Neural cell (in vitro differentiated cells): ENCODE results near the gene SLC13A2. TPM values are rescaled to one million over a fixed set of nuclear protein-coding genes. Genes with fewer than 3 reads are reported as not detected.

ENCODE experiments used
- H2AFZ ChIP-seq: fragments of 200-600, 300-800 bp; sonication (generic), shearing (Covaris generic); 2 replicates; pipeline ENCODE4 v1.6.0; 2014; ENCODE audit warnings: low read depth, mild to moderate bottlenecking, antibody characterized with exemption, low read length, moderate library complexity
- H3F3A ChIP-seq: fragments of 200-600 bp; shearing (Covaris generic); 2 replicates; pipeline ENCODE4 v1.6.1; 2016; ENCODE audit warnings: mild to moderate bottlenecking, moderate library complexity, mixed read lengths, antibody characterized with exemption, low read length; ENCODE audit not compliant: insufficient read depth, poor library complexity, severe bottlenecking
- H3K27ac ChIP-seq: fragments of 200-600, 300-800 bp; sonication (generic), shearing (Covaris generic); 2 replicates; pipeline ENCODE4 v1.5.1; 2014; ENCODE audit warnings: mild to moderate bottlenecking, low read length, moderate library complexity
- H3K27me3 ChIP-seq: fragments of 300-800, 200-600 bp; sonication (generic), shearing (Covaris generic); 2 replicates; pipeline ENCODE4 v1.6.0; 2014; ENCODE audit warnings: mild to moderate bottlenecking, low read depth, low read length, moderate library complexity; ENCODE audit not compliant: insufficient read depth
- H3K36me3 ChIP-seq: fragments of 300-800, 200-600 bp; sonication (generic), shearing (Covaris generic); 2 replicates; pipeline ENCODE4 v1.5.1; 2014; ENCODE audit warnings: mild to moderate bottlenecking, antibody characterized with exemption, low read length, moderate library complexity; ENCODE audit not compliant: insufficient read depth
- H3K4me2 ChIP-seq: fragments of 300-800, 200-600 bp; sonication (generic), shearing (Covaris generic); 2 replicates; pipeline ENCODE4 v1.6.0; 2014; ENCODE audit warnings: mild to moderate bottlenecking, low read length
- H3K4me3 ChIP-seq: fragments of 300-800, 200-600 bp; sonication (generic), shearing (Covaris generic); 2 replicates; pipeline ENCODE4 v1.5.1; 2014; ENCODE audit warnings: mild to moderate bottlenecking, low read length, moderate library complexity
- H3K79me2 ChIP-seq: fragments of 200-600 bp; shearing (Covaris generic); replicated peaks from 2 replicates; pipeline ENCODE4 v1.6.0; 2014; ENCODE audit warnings: mild to moderate bottlenecking, low read length, moderate library complexity; ENCODE audit not compliant: insufficient read depth
- H3K9ac ChIP-seq: fragments of 300-800, 200-600 bp; sonication (generic), shearing (Covaris generic); 2 replicates; pipeline ENCODE4 v1.6.1; 2016; ENCODE audit warnings: mild to moderate bottlenecking, low read length, mixed read lengths
- H3K9me2 ChIP-seq: fragments of 200-600 bp; shearing (Covaris generic); 2 replicates; pipeline ENCODE4 v1.6.1; 2016; ENCODE audit warnings: mild to moderate bottlenecking, low read length, mixed read lengths; ENCODE audit not compliant: insufficient read depth
- H3K9me3 ChIP-seq: fragments of 200-600, 300-800 bp; sonication (generic), shearing (Covaris generic); 2 replicates; pipeline ENCODE4 v1.6.1; 2016; ENCODE audit warnings: mild to moderate bottlenecking, mixed run types, low read length, moderate library complexity, mixed read lengths
- H4K20me1 ChIP-seq: fragments of 200-600 bp; shearing (Covaris generic); 2 replicates; pipeline ENCODE4 v1.6.1; 2016; ENCODE audit warnings: mild to moderate bottlenecking, mixed run types; ENCODE audit not compliant: insufficient read depth
- EP300 ChIP-seq: fragments of 450-650 bp; conservative IDR thresholded peaks from 2 replicates; pipeline ENCODE4 v1.6.1; 2014; ENCODE audit warnings: antibody characterized with exemption, mild to moderate bottlenecking, moderate library complexity; ENCODE audit not compliant: poor library complexity, severe bottlenecking
- EZH2 ChIP-seq: fragments of 200-600, 300-800 bp; shearing (Covaris generic), sonication (generic); IDR thresholded peaks from 2 replicates; pipeline ENCODE4 v1.6.1; 2014; ENCODE audit warnings: antibody characterized with exemption, low read length, borderline replicate concordance, mild to moderate bottlenecking; ENCODE audit not compliant: insufficient read depth, poor library complexity, severe bottlenecking
- MXI1 ChIP-seq: fragments of 450-650 bp; conservative IDR thresholded peaks from 2 replicates; pipeline ENCODE4 v1.6.1; 2014; ENCODE audit warnings: antibody characterized with exemption, mild to moderate bottlenecking; ENCODE audit not compliant: poor library complexity, severe bottlenecking
- POLR2AphosphoS5 ChIP-seq: IDR thresholded peaks from 2 replicates; pipeline ENCODE4 v1.6.1; 2012
- RAD21 ChIP-seq: fragments of 450-650 bp; conservative IDR thresholded peaks from 2 replicates; pipeline ENCODE4 v1.6.1; 2014; ENCODE audit warnings: antibody characterized with exemption, mild to moderate bottlenecking, moderate library complexity
- SMC3 ChIP-seq: fragments of 450-650 bp; conservative IDR thresholded peaks from 2 replicates; pipeline ENCODE4 v1.6.1; 2014; ENCODE audit warnings: antibody characterized with exemption, mild to moderate bottlenecking, moderate library complexity; ENCODE audit not compliant: poor library complexity
- TAF1 ChIP-seq: IDR thresholded peaks from 2 replicates; pipeline ENCODE4 v1.6.1; 2012; ENCODE audit warnings: low read depth
- polyA plus RNA-seq: library from polyadenylated mRNA; depleted of rRNA; stranded (reverse); fragments of >200 nt; gene quantifications from 2 replicates; pipeline ENCODE4 v1.2.3, GENCODE V29; 2014
- TF ChIP-seq, protein P1 (sequence below): IDR thresholded peaks from 2 replicates; pipeline ENCODE4 v1.6.1; 2012; ENCODE audit warnings: borderline replicate concordance
- TF ChIP-seq, protein P2 (sequence below): fragments of 450-650 bp; IDR thresholded peaks from 2 replicates; pipeline ENCODE4 v1.5.1; 2014; ENCODE audit warnings: antibody characterized with exemption, mild to moderate bottlenecking, moderate library complexity; ENCODE audit not compliant: poor library complexity, severe bottlenecking

SLC13A2 gene
- polyA plus RNA-seq, 1 donor from 2014 or later = not detected

DNA sequence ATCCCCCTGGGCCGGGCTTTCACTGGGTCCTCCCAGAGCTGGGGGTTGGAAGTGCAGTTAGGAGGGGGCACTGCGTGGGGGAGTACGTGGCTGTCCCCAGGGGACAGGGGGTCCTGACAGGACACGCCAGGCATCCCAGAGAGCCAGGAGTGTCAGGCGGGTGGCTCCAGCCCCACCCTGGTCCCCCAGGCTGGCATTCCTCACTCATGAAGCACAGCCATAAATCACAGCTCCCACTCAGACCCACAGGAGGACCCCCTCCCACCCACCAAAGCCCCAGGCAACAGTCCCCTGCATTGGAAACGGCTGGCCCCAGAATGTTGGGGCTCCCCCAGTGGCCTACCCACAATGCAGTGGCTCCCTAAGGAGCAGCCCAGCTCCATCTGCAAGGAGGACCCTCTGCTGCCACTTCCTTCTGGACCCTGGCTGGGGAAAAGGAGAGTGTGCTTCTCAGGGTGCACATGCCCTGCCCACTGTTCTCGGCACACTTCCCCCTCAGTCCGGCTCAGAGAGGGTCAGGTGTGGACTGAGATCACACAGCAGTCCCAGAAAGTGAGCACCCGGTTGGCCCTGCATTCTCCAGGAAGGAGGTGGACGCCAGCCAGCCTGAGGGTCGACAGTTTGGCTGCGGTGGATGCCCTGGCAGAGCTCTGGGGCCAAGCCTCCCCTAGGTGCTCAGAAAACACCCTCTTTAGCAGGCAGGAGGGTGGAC, 25.4 kb downstream of the SLC13A2 start:
- Histone ChIP-seq H3K9me2 (no peaks in the 10 kb centered on the region), H4K20me1 (no peaks in the 10 kb centered on the region), H3K79me2 (no peaks in the 10 kb centered on the region), H3K27ac (no peak overlapping the region), H3F3A (no peaks in the 10 kb centered on the region), H3K4me2 (no peak overlapping the region), H3K36me3 (no peaks in the 10 kb centered on the region), H3K4me3 (no peak overlapping the region), H3K9ac (no peak overlapping the region), H2AFZ (no peak overlapping the region), H3K9me3 (no peaks in the 10 kb centered on the region), H3K27me3 (no peaks in the 10 kb centered on the region)
- TF ChIP-seq RAD21 (no peak), TAF1 (no peak), EZH2 (no peak), MXI1 (no peak), POLR2AphosphoS5 (no peak), SMC3 (no peak), EP300 (no peak)
- TF ChIP-seq, protein P1, sequence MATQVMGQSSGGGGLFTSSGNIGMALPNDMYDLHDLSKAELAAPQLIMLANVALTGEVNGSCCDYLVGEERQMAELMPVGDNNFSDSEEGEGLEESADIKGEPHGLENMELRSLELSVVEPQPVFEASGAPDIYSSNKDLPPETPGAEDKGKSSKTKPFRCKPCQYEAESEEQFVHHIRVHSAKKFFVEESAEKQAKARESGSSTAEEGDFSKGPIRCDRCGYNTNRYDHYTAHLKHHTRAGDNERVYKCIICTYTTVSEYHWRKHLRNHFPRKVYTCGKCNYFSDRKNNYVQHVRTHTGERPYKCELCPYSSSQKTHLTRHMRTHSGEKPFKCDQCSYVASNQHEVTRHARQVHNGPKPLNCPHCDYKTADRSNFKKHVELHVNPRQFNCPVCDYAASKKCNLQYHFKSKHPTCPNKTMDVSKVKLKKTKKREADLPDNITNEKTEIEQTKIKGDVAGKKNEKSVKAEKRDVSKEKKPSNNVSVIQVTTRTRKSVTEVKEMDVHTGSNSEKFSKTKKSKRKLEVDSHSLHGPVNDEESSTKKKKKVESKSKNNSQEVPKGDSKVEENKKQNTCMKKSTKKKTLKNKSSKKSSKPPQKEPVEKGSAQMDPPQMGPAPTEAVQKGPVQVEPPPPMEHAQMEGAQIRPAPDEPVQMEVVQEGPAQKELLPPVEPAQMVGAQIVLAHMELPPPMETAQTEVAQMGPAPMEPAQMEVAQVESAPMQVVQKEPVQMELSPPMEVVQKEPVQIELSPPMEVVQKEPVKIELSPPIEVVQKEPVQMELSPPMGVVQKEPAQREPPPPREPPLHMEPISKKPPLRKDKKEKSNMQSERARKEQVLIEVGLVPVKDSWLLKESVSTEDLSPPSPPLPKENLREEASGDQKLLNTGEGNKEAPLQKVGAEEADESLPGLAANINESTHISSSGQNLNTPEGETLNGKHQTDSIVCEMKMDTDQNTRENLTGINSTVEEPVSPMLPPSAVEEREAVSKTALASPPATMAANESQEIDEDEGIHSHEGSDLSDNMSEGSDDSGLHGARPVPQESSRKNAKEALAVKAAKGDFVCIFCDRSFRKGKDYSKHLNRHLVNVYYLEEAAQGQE = no peak
- TF ChIP-seq, protein P2, sequence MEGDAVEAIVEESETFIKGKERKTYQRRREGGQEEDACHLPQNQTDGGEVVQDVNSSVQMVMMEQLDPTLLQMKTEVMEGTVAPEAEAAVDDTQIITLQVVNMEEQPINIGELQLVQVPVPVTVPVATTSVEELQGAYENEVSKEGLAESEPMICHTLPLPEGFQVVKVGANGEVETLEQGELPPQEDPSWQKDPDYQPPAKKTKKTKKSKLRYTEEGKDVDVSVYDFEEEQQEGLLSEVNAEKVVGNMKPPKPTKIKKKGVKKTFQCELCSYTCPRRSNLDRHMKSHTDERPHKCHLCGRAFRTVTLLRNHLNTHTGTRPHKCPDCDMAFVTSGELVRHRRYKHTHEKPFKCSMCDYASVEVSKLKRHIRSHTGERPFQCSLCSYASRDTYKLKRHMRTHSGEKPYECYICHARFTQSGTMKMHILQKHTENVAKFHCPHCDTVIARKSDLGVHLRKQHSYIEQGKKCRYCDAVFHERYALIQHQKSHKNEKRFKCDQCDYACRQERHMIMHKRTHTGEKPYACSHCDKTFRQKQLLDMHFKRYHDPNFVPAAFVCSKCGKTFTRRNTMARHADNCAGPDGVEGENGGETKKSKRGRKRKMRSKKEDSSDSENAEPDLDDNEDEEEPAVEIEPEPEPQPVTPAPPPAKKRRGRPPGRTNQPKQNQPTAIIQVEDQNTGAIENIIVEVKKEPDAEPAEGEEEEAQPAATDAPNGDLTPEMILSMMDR = no peak

DNA sequence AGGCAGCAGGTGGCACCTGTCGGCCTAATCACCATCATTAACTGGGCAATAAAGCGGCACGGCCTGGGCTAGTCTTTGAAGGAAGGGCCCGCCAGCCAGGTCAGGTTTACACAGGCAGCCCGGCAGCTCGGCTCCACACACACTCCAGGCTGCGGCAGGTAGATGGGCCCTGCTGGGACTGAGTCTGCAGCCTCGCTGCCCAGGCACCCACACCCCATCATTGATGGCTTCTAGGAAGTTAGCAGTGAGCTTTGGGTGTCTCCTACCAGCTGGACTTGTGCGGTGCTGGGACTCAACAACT, 25.9 kb downstream of the SLC13A2 start:
- no peak overlapping the region for H3K9ac ChIP-seq
- H3K36me3 ChIP-seq = no peaks in the 10 kb centered on the region
- H3K9me2 ChIP-seq = no peaks in the 10 kb centered on the region
- H4K20me1 ChIP-seq = no peaks in the 10 kb centered on the region
- no peak overlapping the region for H3K4me2 ChIP-seq
- no peak for TF ChIP-seq MXI1
- TF ChIP-seq EZH2 = no peak
- no peak for TF ChIP-seq EP300
- TF ChIP-seq RAD21 = no peak
- TF ChIP-seq, protein P1 = no peak
- TF ChIP-seq SMC3 = no peak
- no peak for TF ChIP-seq TAF1
- no peak for TF ChIP-seq POLR2AphosphoS5
- H2AFZ ChIP-seq = no peak overlapping the region
- H3K27me3 ChIP-seq = no peaks in the 10 kb centered on the region
- H3K4me3 ChIP-seq = no peak overlapping the region
- H3F3A ChIP-seq = no peaks in the 10 kb centered on the region
- H3K27ac ChIP-seq = no peak overlapping the region
- no peaks in the 10 kb centered on the region for H3K9me3 ChIP-seq
- no peaks in the 10 kb centered on the region for H3K79me2 ChIP-seq
